HCT116 (cell line): ENCODE data around the gene RPLP2. TPM values are rescaled to one million over a fixed set of nuclear protein-coding genes. Genes with fewer than 3 reads are reported as not detected.

Experiments
- ATAC-seq: fragments of 200-7000 bp; cut with Tn5 transposase; 2 replicates; pipeline ENCODE4 v1.9.1; 2020; ENCODE audit warnings: mild to moderate bottlenecking, moderate library complexity
- BruUV-seq: library from RNA; stranded (reverse); fragments of 400-500 nt; replicated peaks from 2 replicates; lab custom pipeline; 2021; lab: Mats Ljungman, UMichigan
- CTCF ChIA-PET: fragments of 300-600 bp; sonication (Branson Sonifier 250); formaldehyde crosslinking; loops from one replicate; lab custom pipeline; 2021; ENCODE audit warnings: antibody characterized with exemption; lab: Charles Lee
- POLR2A ChIA-PET: fragments of 300-600, 350-600 bp; sonication (Branson Sonifier 250); formaldehyde crosslinking; loops from one replicate; lab custom pipeline; 2021; ENCODE audit warnings: antibody characterized with exemption; lab: Charles Lee
- RAD21 ChIA-PET, 2 experiments: fragments of 300-600 bp; sonication (Branson Sonifier 250); formaldehyde crosslinking; loops; one replicate each; lab custom pipeline; 2023; ENCODE audit warnings: low total read pairs in 2 of 2; ENCODE audit not compliant: uncharacterized antibody in 2 of 2, unreplicated experiment in 2 of 2, low non-redundant PET in 1 of 2; lab: Charles Lee
- DNase-seq: peaks from one replicate; pipeline ENCODE4 v3.0.0-alpha.2; 2010; ENCODE audit warnings: low read depth, low spot score
- H2AFZ ChIP-seq: fragments of 200-600 bp; shearing (Covaris generic), sonication (generic); 2 replicates; pipeline ENCODE4 v1.6.1; 2017; ENCODE audit warnings: low read depth, mixed run types, mixed read lengths, antibody characterized with exemption, low read length; ENCODE audit not compliant: poor library complexity, severe bottlenecking
- H3K27ac ChIP-seq: 2 replicates; pipeline ENCODE4 v1.5.1; 2012; ENCODE audit warnings: low read depth, low read length
- H3K27me3 ChIP-seq: fragments of 200-600 bp; sonication (generic); 2 replicates; pipeline ENCODE4 v1.6.1; 2016; ENCODE audit warnings: mixed run types, low read length, mixed read lengths; ENCODE audit not compliant: insufficient read depth
- H3K36me3 ChIP-seq, 2 experiments: fragments of 200-500 bp in 1 of 2; fragments of 200-600 bp in 1 of 2; sonication (Bioruptor generic) in 1 of 2; sonication (generic) in 1 of 2; 2 replicates each; pipeline versions ENCODE4 v1.5.1 to v1.6.1; 2014 to 2016; ENCODE audit warnings: low read length in 2 of 2, inconsistent platforms in 1 of 2, mixed read lengths in 1 of 2, mixed run types in 1 of 2; ENCODE audit not compliant: insufficient read depth in 2 of 2, control insufficient read depth in 1 of 2
- H3K4me1 ChIP-seq, 2 experiments: fragments of 200-600 bp in 1 of 2; sonication (generic) in 1 of 2; 2 replicates each; pipeline versions ENCODE4 v1.5.1 to v1.6.1; 2012 to 2017; ENCODE audit warnings: low read length in 2 of 2, inconsistent platforms in 1 of 2, mild to moderate bottlenecking in 1 of 2, mixed read lengths in 1 of 2, mixed run types in 1 of 2, moderate library complexity in 1 of 2; ENCODE audit not compliant: insufficient read depth in 2 of 2, control insufficient read depth in 1 of 2
- H3K4me2 ChIP-seq: fragments of 200-600 bp; sonication (generic); 2 replicates; pipeline ENCODE4 v1.6.1; 2017; ENCODE audit warnings: mixed run types, low read length, mixed read lengths
- H3K4me3 ChIP-seq, 2 experiments: fragments of 200-600 bp in 1 of 2; sonication (generic) in 1 of 2; replicated peaks in 1 of 2; 2 replicates each; pipeline ENCODE4 v1.5.1; 2011 to 2016; ENCODE audit warnings: low read length in 2 of 2, control low read depth in 1 of 2, low read depth in 1 of 2, mild to moderate bottlenecking in 1 of 2, mixed read lengths in 1 of 2, mixed run types in 1 of 2
- H3K79me2 ChIP-seq: fragments of 200-600 bp; sonication (generic); 2 replicates; pipeline ENCODE4 v1.6.1; 2017; ENCODE audit warnings: mild to moderate bottlenecking, mixed run types, low read length, moderate library complexity, mixed read lengths; ENCODE audit not compliant: insufficient read depth
- H3K9ac ChIP-seq: fragments of 200-600 bp; sonication (generic); 2 replicates; pipeline ENCODE4 v1.6.1; 2016; ENCODE audit warnings: low read length, mixed read lengths
- H3K9me2 ChIP-seq: fragments of 200-600 bp; sonication (generic), shearing (Covaris generic); 2 replicates; pipeline ENCODE4 v1.6.1; 2017; ENCODE audit warnings: mixed run types, mild to moderate bottlenecking, moderate library complexity; ENCODE audit not compliant: insufficient read depth
- H3K9me3 ChIP-seq, 2 experiments: fragments of 200-500 bp in 1 of 2; fragments of 200-600 bp in 1 of 2; sonication (Bioruptor generic) in 1 of 2; sonication (generic) in 1 of 2; 2 replicates each; pipeline ENCODE4 v1.6.1; 2014 to 2017; ENCODE audit warnings: low read length in 2 of 2, mixed read lengths in 2 of 2, inconsistent platforms in 1 of 2, low read depth in 1 of 2, mild to moderate bottlenecking in 1 of 2, mixed run types in 1 of 2, moderate library complexity in 1 of 2; ENCODE audit not compliant: control insufficient read depth in 1 of 2, insufficient read depth in 1 of 2
- H4K20me1 ChIP-seq: fragments of 200-600 bp; sonication (generic), shearing (Covaris generic); 2 replicates; pipeline ENCODE4 v1.6.1; 2017; ENCODE audit warnings: mixed run types, mild to moderate bottlenecking, moderate library complexity; ENCODE audit not compliant: insufficient read depth
- CEBPB ChIP-seq: IDR thresholded peaks from 2 replicates; pipeline ENCODE4 v1.6.1; 2012; ENCODE audit warnings: low read depth
- JUND ChIP-seq: IDR thresholded peaks from 2 replicates; pipeline ENCODE4 v1.6.1; 2012
- MAX ChIP-seq: IDR thresholded peaks from 2 replicates; pipeline ENCODE4 v1.6.1; 2012
- POLR2AphosphoS5 ChIP-seq: IDR thresholded peaks from 2 replicates; pipeline ENCODE4 v1.6.1; 2011; ENCODE audit warnings: mild to moderate bottlenecking, low read depth, low read length, moderate library complexity
- SIN3A ChIP-seq: IDR thresholded peaks from 2 replicates; pipeline ENCODE4 v1.6.1; 2012; ENCODE audit warnings: low read depth
- ZBTB33 ChIP-seq: IDR thresholded peaks from 2 replicates; pipeline ENCODE4 v1.6.1; 2011; ENCODE audit warnings: mild to moderate bottlenecking, low read length, moderate library complexity; ENCODE audit not compliant: insufficient replicate concordance; ENCODE audit errors: extremely low read depth
- ZFX ChIP-seq: fragments of 450-650 bp; IDR thresholded peaks from 2 replicates; pipeline ENCODE4 v1.6.1; 2017
- intact Hi-C: fragments of 100-400 bp; cut with micrococcal nuclease; formaldehyde crosslinking; loops from 2 replicates; pipeline ENCODE4 v1.10.0; 2022
- total RNA-seq: library from RNA; stranded (reverse); gene quantifications from one replicate; pipeline ENCODE4 v1.2.1, GENCODE V29; 2021; ENCODE audit not compliant: unreplicated experiment
- TF ChIP-seq, protein P1 (sequence below), 3 experiments: fragments of 200-600 bp in 1 of 3; sonication (generic) in 1 of 3; IDR thresholded peaks in 2 of 3; conservative IDR thresholded peaks in 1 of 3; 2 replicates each; pipeline ENCODE4 v1.5.1; 2012 to 2017; ENCODE audit warnings: low read depth in 2 of 3, low read length in 2 of 3, antibody characterized with exemption in 1 of 3, borderline replicate concordance in 1 of 3, control low read depth in 1 of 3, mild to moderate bottlenecking in 1 of 3, mixed read lengths in 1 of 3, mixed run types in 1 of 3, moderate library complexity in 1 of 3; ENCODE audit not compliant: insufficient read depth in 1 of 3

The RPLP2 gene
- total RNA-seq, 1 experiment from 2014 or later = 3,615 TPM

DNA sequence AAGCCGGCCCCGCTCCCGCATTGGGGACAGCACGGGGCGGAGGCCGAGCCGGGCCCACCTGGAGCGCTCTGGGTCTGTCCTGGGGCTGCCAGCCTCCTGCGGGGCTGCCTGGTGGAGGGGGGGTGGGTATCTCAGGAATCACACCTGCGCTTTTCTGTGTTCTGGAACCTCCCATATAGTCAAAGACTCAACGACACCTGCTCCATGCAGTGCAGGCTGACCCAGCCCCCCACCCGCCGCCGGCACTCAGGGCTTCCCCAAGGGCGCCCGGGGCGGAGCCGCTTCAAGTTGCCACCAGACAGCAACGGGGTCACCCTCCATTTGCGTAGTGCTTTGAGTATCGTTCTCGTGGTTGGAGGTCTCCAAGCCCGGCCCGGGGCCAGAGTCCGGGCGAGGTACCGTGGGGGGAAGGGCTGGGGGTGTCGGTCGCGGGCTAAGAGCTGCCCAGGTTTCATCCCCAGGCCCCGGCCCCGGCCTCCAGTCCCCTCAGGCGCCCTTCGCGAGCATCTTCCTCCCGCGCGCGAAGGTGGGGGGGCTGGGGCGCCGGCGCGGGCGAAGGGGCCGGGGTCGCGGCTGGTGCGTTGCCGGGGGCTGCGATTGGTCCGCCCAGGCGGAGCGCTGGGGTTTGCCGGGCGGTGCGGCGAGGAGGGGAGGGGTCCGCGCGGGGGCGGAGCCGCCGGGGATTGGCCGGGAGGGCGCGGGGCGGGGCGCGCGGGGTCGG is 39.5 kb downstream of the RPLP2 start:
- H3K4me3 ChIP-seq = no peak overlapping the region
- H4K20me1 ChIP-seq = no peaks in the 10 kb centered on the region
- ChIA-PET RAD21 (interaction anchor here in 1 of 2 experiments (1.1 kb wide), 1 partner anchor 202 kb away, joined by 4 read pairs; no protein-coding TSS in a partner anchor), POLR2A (no interaction called here), CTCF (interaction anchor here (0.7 to 1.9 kb wide), 2 partner anchors 10 to 202 kb away, joined by 3 to 4 read pairs; no protein-coding TSS in a partner anchor)
- no peaks in the 10 kb centered on the region for H3K9me2 ChIP-seq
- H3K4me2 ChIP-seq = no peak overlapping the region
- peaks cover 17 to 31% of the 10 kb centered on the region in 2 experiments for H3K4me1 ChIP-seq
- TF ChIP-seq ZBTB33 (no peak), MAX (no peak), POLR2AphosphoS5 (no peak), JUND (no peak), ZFX (no peak), CEBPB (no peak), SIN3A (no peak)
- TF ChIP-seq, protein P1, sequence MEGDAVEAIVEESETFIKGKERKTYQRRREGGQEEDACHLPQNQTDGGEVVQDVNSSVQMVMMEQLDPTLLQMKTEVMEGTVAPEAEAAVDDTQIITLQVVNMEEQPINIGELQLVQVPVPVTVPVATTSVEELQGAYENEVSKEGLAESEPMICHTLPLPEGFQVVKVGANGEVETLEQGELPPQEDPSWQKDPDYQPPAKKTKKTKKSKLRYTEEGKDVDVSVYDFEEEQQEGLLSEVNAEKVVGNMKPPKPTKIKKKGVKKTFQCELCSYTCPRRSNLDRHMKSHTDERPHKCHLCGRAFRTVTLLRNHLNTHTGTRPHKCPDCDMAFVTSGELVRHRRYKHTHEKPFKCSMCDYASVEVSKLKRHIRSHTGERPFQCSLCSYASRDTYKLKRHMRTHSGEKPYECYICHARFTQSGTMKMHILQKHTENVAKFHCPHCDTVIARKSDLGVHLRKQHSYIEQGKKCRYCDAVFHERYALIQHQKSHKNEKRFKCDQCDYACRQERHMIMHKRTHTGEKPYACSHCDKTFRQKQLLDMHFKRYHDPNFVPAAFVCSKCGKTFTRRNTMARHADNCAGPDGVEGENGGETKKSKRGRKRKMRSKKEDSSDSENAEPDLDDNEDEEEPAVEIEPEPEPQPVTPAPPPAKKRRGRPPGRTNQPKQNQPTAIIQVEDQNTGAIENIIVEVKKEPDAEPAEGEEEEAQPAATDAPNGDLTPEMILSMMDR (IDR thresholded peaks at IDR 0.05 in 2 of 3, conservative IDR thresholded peaks at IDR 0.05 in 1 of 3; ENCODE audit: borderline replicate concordance in 1 of 3, insufficient read depth in 1 of 3, low read depth in 2 of 3, low read length in 2 of 3) = no peak
- no TSS peak for BruUV-seq
- no peak overlapping the region for H3K9ac ChIP-seq
- no peaks in the 10 kb centered on the region for H3K27me3 ChIP-seq
- H3K79me2 ChIP-seq = peaks cover 7% of the 10 kb centered on the region; the same call in 1 of the 2 replicates
- no peak overlapping the region for H3K27ac ChIP-seq
- intact Hi-C loops = no loop called here
- ATAC-seq (no peak), DNase-seq (no peak)
- no peaks in the 10 kb centered on the region for H3K9me3 ChIP-seq
- H3K36me3 ChIP-seq = no peaks in the 10 kb centered on the region; a peak in 1 of 4 replicates
- no peak overlapping the region for H2AFZ ChIP-seq
